Measurements from ENCODE around the gene C5orf15. TPM values are rescaled to one million over a fixed set of nuclear protein-coding genes. Genes with fewer than 3 reads are reported as not detected.
A peak's percentile ranks its signal among the peaks of the same experiment; 100 is the strongest.

The C5orf15 gene
- total RNA-seq, 1 donor from 2014 or later = 20.8 TPM

- Histone ChIP-seq H3K36me3 (ENCODE audit: control insufficient read depth, insufficient read depth, low read length) (no peaks in the 10 kb centered on the region), H3K4me3 (ENCODE audit: low read depth, low read length) (no peak overlapping the region), H3K27me3 (ENCODE audit: control insufficient read depth, insufficient read depth, low read length) (peaks cover 2% of the 10 kb centered on the region)
- no peak for TF ChIP-seq CTCF (IDR thresholded peaks at IDR 0.05; ENCODE audit: insufficient read depth, low read length, severe bottlenecking)
- FAIRE-seq (peak; percentile 28), DNase-seq (ENCODE audit: low read depth) (no peak)
Measured at GRCh38 chr5:133918316-133918715, 50.1 kb downstream of the C5orf15 start.

GRCh38 chr5:133917785-133918184 lies 50.6 kb downstream of the C5orf15 start:
- no peak overlapping the region for H3K4me3 ChIP-seq (ENCODE audit: low read depth, low read length)
- FAIRE-seq = no peak
- H3K27me3 ChIP-seq (ENCODE audit: control insufficient read depth, insufficient read depth, low read length) = peaks cover 2% of the 10 kb centered on the region
- DNase-seq (ENCODE audit: low read depth) = no peak
- H3K36me3 ChIP-seq (ENCODE audit: control insufficient read depth, insufficient read depth, low read length) = no peaks in the 10 kb centered on the region
- TF ChIP-seq CTCF (IDR thresholded peaks at IDR 0.05; ENCODE audit: insufficient read depth, low read length, severe bottlenecking) = no peak

- TF ChIP-seq CTCF (IDR thresholded peaks at IDR 0.05; ENCODE audit: insufficient read depth, low read length, severe bottlenecking) = no peak
- Histone ChIP-seq H3K4me3 (ENCODE audit: low read depth, low read length) (no peak overlapping the region), H3K27me3 (ENCODE audit: control insufficient read depth, insufficient read depth, low read length) (peaks cover 2% of the 10 kb centered on the region), H3K36me3 (ENCODE audit: control insufficient read depth, insufficient read depth, low read length) (no peaks in the 10 kb centered on the region)
- FAIRE-seq = no peak
- DNase-seq (ENCODE audit: low read depth) = no peak
Measured at GRCh38 chr5:133916914-133917313, 51.5 kb downstream of the C5orf15 start.

GRCh38 chr5:133916479-133916878 lies 51.9 kb downstream of the C5orf15 start:
- no peak overlapping the region for H3K4me3 ChIP-seq (ENCODE audit: low read depth, low read length)
- H3K27me3 ChIP-seq (ENCODE audit: control insufficient read depth, insufficient read depth, low read length) = peaks cover 2% of the 10 kb centered on the region
- no peak for DNase-seq (ENCODE audit: low read depth)
- FAIRE-seq = no peak
- TF ChIP-seq CTCF (IDR thresholded peaks at IDR 0.05; ENCODE audit: insufficient read depth, low read length, severe bottlenecking) = no peak
- no peaks in the 10 kb centered on the region for H3K36me3 ChIP-seq (ENCODE audit: control insufficient read depth, insufficient read depth, low read length)

GRCh38 chr5:133914434-133914833 lies 54.0 kb downstream of the C5orf15 start:
- FAIRE-seq (no peak), DNase-seq (ENCODE audit: low read depth) (no peak)
- H3K36me3 ChIP-seq (ENCODE audit: control insufficient read depth, insufficient read depth, low read length) = no peaks in the 10 kb centered on the region
- no peak overlapping the region for H3K4me3 ChIP-seq (ENCODE audit: low read depth, low read length)
- TF ChIP-seq CTCF (IDR thresholded peaks at IDR 0.05; ENCODE audit: insufficient read depth, low read length, severe bottlenecking) = no peak
- peaks cover 2% of the 10 kb centered on the region for H3K27me3 ChIP-seq (ENCODE audit: control insufficient read depth, insufficient read depth, low read length)

- H3K36me3 ChIP-seq (ENCODE audit: control insufficient read depth, insufficient read depth, low read length) = no peaks in the 10 kb centered on the region
- no peak for DNase-seq (ENCODE audit: low read depth)
- H3K4me3 ChIP-seq (ENCODE audit: low read depth, low read length) = no peak overlapping the region
- TF ChIP-seq CTCF (IDR thresholded peaks at IDR 0.05; ENCODE audit: insufficient read depth, low read length, severe bottlenecking) = no peak
- peaks cover 2% of the 10 kb centered on the region for H3K27me3 ChIP-seq (ENCODE audit: control insufficient read depth, insufficient read depth, low read length)
- peak; percentile 36 for FAIRE-seq
Measured at GRCh38 chr5:133913413-133914155, 54.8 kb downstream of the C5orf15 start.
